PFSK-1 (cell line): Measurements from ENCODE around the gene NFKB1.

Source experiments
- POLR2AphosphoS5 ChIP-seq: IDR thresholded peaks from 2 replicates; pipeline ENCODE4 v1.6.1; 2012; ENCODE audit warnings: low read depth, mild to moderate bottlenecking, control low read depth, low read length, moderate library complexity
- REST ChIP-seq, 2 experiments: IDR thresholded peaks; 2 replicates each; pipeline versions ENCODE4 v1.6.1 to v1.8.0; 2011 to 2012; ENCODE audit warnings: low read depth in 2 of 2, low read length in 2 of 2, control low read depth in 1 of 2, inconsistent platforms in 1 of 2, mild to moderate bottlenecking in 1 of 2, moderate library complexity in 1 of 2; ENCODE audit not compliant: insufficient read depth in 1 of 2

GRCh38 chr4:102551958-102552565 lies 50.9 kb downstream of the NFKB1 start:
- TF ChIP-seq POLR2AphosphoS5 (no peak), REST (IDR thresholded peaks at IDR 0.05; ENCODE audit: insufficient read depth in 1 of 2, low read depth in 2 of 2, low read length in 2 of 2) (no peak)
